Ovary (tissue), 3 donors: Measurements from ENCODE around the gene KCNJ6.

Source experiments
- EP300 ChIP-seq: sonication (generic); formaldehyde crosslinking; IDR thresholded peaks from one replicate; pipeline ENCODE4 v1.6.1; 2017; ENCODE audit warnings: antibody characterized with exemption
- POLR2A ChIP-seq: fragments of 450-650 bp; IDR thresholded peaks from one replicate; pipeline ENCODE4 v1.6.1; 2017; ENCODE audit warnings: antibody characterized with exemption, mild to moderate bottlenecking, moderate library complexity
- TF ChIP-seq, protein P1 (sequence below), 3 donors: fragments of 450-650 bp in 2 of 3; fragments of 200-600 bp in 1 of 3; IDR thresholded peaks; one replicate each; pipeline versions ENCODE4 v1.5.1 to v1.8.0; 2016 to 2022; ENCODE audit warnings: antibody characterized with exemption in 3 of 3, mild to moderate bottlenecking in 1 of 3
- donor health status: DM: no; HTN: no; CAD: no.

DNA sequence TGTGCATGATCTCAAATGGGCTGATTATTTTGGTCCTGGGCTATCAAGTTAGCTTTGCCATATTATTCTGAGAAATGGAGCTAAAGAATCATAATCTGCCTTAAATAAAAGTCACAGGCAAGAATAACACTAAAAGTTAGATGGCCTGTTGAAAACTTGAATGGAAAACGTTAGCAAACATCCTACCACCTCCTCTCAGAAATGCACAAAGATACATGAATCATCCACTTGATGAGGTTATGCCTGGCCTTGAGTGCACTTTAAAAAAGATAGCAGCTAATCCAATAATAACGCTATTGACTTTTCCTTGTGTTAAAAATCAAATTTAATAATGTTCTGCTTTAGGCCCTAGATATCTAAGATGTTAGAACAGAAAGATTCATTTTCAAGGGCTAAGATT is 108.0 kb downstream of the KCNJ6 start:
- TF ChIP-seq, protein P1, sequence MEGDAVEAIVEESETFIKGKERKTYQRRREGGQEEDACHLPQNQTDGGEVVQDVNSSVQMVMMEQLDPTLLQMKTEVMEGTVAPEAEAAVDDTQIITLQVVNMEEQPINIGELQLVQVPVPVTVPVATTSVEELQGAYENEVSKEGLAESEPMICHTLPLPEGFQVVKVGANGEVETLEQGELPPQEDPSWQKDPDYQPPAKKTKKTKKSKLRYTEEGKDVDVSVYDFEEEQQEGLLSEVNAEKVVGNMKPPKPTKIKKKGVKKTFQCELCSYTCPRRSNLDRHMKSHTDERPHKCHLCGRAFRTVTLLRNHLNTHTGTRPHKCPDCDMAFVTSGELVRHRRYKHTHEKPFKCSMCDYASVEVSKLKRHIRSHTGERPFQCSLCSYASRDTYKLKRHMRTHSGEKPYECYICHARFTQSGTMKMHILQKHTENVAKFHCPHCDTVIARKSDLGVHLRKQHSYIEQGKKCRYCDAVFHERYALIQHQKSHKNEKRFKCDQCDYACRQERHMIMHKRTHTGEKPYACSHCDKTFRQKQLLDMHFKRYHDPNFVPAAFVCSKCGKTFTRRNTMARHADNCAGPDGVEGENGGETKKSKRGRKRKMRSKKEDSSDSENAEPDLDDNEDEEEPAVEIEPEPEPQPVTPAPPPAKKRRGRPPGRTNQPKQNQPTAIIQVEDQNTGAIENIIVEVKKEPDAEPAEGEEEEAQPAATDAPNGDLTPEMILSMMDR (IDR thresholded peaks at IDR 0.05): no peak
- TF ChIP-seq POLR2A (no peak), EP300 (no peak)
